ENCODE measurements around the gene DPPA5.
"Not testable (repeated sequence)": the region's sequence is repeated elsewhere in the genome, so short reads cannot be mapped to it uniquely, and the experiment has no call there.

DPPA5 gene, protein sequence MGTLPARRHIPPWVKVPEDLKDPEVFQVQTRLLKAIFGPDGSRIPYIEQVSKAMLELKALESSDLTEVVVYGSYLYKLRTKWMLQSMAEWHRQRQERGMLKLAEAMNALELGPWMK

DNA sequence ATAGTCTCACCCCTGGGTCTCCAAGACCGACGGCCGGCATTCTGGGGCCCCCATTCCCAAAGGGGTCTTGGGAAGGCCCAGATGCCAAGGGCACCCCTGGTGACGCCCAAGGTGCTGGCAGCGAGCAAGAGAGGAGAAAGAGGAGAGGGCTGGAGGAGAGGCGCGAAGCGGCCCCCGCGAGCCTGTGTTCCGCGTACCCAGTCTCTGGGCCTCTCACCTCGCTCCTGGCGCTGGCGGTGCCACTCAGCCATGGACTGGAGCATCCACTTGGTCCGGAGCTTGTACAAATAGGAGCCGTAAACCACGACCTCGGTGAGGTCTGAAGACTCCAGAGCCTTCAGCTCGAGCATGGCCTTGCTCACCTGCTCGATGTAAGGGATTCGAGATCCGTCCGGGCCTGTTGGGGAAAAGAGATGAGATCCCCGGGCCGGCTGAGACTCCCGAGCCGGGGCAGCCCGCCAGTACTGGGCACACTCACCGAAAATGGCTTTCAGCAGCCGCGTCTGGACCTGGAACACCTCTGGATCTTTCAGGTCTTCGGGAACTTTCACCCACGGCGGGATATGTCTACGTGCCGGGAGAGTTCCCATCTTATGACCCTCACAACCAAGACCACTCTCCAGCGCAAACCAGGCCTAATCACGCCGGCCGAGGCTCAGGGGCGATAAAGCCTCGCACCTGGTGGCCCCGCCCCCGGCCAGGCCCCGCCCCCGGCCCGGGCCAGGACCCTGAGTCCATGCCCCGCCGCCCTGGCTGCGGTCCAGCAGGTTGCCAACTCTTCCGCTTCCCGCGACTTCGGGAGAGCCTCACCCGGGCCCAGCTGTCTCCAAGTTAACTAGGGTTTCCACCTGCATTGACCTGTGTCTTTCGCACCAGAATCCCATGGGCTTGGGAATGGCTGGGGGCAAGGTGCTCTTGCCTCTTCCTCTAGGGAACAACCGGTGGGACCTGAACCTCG lies at the start of gene DPPA5:
DPPA5 (minus strand) TSS at position 641 of the 958 bp plus-strand sequence; CDS start at position 590, 51 bp downstream.
- no peak for DNase-seq

DNA sequence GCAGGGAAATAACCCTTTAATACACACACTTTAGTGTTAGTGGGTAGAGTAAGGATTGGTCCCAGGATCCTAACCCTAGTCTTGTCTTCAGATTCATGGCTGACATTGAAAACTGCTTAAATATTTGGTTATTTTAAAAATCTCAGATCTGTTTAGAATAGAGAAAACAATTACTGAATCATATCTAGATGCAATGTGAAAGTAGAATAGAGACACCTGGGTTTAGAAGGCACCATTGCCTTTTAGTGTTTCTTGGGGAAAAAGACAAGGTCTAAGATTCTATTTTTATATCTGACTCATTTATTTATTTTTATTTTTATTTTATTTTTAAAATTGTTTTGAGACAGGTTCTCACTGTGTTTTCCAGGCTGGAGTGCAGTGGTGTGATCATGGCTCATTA lies 46.6 kb upstream of the DPPA5 start:
- DNase-seq, result no peak

DNA sequence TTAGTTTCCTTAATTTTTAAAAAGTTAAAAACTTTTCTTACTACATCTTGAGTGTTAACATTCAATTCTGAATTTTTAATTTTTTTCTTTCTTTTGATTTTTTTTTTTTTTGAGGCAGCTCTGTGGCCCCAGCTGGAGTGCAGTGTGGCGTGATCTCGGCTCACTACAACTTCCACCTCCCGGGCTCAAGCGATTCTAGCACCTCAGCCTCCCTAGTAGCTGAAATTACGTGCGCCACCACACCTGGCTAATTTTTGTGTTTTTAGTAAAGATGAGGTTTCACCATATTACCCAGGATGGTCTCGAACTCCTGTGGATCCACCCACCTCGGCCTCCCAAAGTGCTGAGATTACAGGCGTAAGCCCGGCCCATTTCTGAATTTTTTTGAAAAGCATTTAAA lies 41.8 kb upstream of the DPPA5 start:
- no peak for DNase-seq

DNA sequence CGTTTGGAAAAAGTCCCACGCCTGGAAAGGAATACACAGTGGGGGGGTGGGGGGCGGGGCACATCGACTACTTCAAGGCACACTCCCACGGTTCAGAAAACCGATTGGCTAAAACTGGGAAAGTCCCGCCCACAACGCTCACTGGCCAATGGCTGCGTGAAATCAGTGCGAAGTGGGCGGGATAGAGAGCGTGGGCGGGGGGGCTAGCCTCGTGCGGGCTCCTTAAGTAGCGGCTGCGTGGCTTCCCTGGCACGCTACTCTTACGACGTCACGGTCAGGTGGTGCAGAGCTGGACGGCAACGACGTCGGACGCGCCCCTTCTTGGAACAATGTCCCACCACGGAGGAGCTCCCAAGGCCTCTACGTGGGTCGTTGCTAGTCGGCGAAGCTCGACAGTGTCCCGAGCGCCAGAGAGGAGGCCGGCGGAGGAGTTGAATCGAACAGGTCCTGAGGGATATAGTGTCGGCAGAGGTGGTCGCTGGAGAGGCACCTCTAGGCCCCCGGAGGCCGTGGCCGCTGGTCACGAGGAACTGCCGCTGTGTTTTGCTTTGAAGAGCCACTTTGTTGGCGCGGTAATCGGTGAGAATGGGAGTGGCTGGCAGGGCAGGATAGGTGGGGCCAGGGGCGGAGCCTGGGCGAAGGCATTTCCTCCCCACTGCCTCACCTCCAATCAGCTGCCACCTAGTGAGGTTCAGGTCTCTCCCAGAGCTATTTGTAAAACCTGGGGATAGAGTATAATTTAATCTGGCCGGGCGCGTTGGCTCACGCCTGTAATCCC lies 40.7 kb upstream of the DPPA5 start, which contains the start of gene DDX43:
DDX43 (plus strand) TSS at position 252 of the 778 bp plus-strand sequence; CDS start at position 330, 78 bp downstream.
- DNase-seq, result peak; percentile 4

DNA sequence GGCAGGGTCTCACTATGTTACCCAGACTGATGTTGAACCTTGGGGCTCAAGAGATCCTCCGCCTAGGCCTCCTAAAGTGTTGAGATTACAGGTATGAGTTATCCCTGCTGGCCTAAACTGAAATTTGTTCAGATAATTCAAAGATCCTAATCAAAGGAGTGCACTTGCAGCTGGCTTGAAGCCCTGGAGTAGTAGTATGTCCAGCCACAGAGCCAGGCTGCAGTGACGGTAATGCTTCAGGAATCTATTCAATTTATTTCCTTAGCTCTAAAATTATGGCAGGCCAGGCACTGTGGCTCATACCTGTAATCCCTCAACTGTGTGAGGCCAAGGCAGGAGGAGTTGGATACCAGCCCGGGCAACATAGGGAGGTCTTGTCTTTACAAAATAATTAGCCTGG lies 39.2 kb upstream of the DPPA5 start:
- DNase-seq, result no peak

GRCh38 chr6:73392188-73392587 lies 38.1 kb upstream of the DPPA5 start:
- not testable (repeated sequence) for DNase-seq

DNA sequence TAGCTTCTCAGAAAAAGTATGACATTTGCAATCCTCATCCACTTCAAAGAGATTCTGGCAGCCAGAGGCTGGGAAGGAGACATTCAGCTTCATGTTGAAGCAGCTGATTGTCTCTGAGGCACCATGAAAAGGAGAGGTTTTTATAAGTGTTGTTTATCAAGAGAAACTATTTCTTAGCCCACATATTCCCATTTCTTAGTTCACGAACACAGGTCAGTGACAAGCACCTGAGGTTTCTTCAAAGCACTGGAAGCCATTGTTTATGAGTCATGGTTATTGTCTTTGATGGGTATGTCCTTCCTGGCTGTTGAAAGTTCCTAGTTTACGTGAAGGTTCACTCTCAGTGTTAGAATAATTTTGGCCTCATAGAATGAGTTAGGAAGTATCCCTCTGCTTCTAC lies 37.6 kb upstream of the DPPA5 start:
- DNase-seq, result no peak

- no peak for DNase-seq
Measured at GRCh38 chr6:73389854-73390253, 35.8 kb upstream of the DPPA5 start.

GRCh38 chr6:73388800-73389512 lies 34.9 kb upstream of the DPPA5 start:
- peak; percentile 10 for DNase-seq

GRCh38 chr6:73388433-73388799 lies 34.3 kb upstream of the DPPA5 start:
- DNase-seq, result no peak

GRCh38 chr6:73382462-73383113 lies 28.5 kb upstream of the DPPA5 start:
- no peak for DNase-seq

DNA sequence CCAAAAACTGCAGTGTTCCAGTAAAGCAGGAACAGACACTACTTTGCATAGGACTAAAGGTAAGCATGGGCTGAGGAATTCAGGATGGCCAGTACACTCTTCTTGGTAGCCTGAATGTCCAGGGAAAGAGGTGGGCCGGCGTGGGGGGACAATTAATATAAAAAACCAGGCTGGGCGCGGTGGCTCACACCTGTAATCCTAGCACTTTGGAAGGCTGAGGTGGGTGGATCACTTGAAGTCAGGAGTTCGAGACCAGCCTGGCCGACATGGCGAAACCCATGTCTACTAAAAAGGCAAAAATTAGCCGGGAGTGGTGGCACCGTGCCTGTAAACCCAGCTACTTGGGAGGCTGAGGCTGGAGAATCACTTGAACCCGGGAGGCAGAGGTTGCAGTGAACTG lies 27.5 kb upstream of the DPPA5 start:
- not testable (repeated sequence) for DNase-seq

DNA sequence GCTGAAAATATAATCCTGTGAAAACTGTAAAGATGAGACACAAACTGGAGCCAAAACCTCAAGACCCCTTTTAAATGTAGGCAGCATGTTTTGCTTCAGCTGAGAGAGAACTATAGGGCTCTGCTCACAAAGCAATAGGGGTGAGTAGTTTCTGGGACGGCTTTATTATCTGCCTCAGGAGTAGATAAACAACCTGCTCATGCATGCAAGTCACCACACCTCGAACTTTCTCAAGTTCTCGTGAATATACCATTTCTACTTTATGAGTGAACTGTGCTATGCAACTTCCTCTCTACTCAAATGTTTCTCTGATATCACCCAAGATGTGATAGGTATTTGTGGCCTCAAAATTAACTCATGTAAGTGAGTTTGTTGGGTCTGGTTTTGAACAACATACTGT lies 23.1 kb upstream of the DPPA5 start:
- no peak for DNase-seq

- DNase-seq, result no peak
Measured at GRCh38 chr6:73375216-73375615, 21.1 kb upstream of the DPPA5 start.

DNA sequence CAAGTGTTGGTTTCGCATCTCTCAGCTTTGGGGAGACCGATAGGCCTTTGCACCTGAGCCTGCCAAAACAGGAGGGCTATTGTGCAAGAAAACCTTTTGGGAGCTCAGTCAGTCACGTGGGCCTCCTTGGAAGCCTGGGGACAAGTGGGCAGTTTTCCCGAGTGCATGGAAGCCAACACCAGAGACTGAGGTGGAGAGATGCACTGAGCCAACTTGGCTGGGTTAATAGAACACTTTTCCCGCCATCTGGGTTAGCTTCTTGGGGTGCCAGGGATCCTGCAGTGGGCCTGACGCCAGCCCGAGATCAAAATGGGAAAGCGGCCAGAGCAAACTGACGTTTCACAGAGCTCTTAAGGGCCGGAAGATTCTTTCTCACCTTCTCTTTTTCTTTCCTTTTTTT lies 18.4 kb upstream of the DPPA5 start:
- DNase-seq, result no peak

DNA sequence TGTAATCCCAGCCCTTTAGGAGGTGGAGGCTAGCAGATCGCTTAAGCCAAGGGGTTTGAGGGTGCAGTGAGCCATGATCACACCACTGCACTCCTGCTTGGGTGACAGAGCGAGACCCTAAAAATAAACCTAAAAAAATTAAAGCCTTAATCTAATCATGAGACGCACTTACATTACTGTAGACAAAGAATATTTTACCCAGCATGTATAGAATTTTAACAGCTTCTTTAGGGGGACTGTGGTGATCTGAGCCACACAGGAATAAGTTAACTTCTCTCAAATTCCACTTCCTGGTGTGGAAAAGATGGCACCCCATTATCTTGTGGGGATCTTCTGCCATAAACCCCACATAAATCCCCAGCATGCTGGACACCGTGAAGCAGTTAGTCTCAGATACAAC lies 17.9 kb upstream of the DPPA5 start:
- no peak for DNase-seq

GRCh38 chr6:73369563-73369962 lies 15.5 kb upstream of the DPPA5 start, which contains the start of gene OOEP:
Gene OOEP (minus strand): TSS chr6:73369897. CDS start chr6:73369792, 105 bp downstream.
- DNase-seq, result no peak

GRCh38 chr6:73369157-73369556 lies 15.1 kb upstream of the DPPA5 start:
- no peak for DNase-seq

- DNase-seq, result no peak
Measured at GRCh38 chr6:73368675-73369074, 14.6 kb upstream of the DPPA5 start.

- no peak for DNase-seq
Measured at GRCh38 chr6:73367761-73368355, 13.8 kb upstream of the DPPA5 start.

- no peak for DNase-seq
Measured at GRCh38 chr6:73364549-73364948, 10.5 kb upstream of the DPPA5 start.

GRCh38 chr6:73364121-73364520 lies 10.0 kb upstream of the DPPA5 start:
- no peak for DNase-seq

Measured in NCI-H1092 treated with DMSO at 0.1 percent for 48 hours (cell line).